Natural killer cell (primary cell): ENCODE data around the gene KCNC4. TPM values are rescaled to one million over a fixed set of nuclear protein-coding genes. Genes with fewer than 3 reads are reported as not detected.

Source experiments
- ATAC-seq, 3 donors: fragments of 150-1000 bp in 2 of 3; fragments of 200-7000 bp in 1 of 3; cut with Tn5 transposase; 1 replicate in 1 of 3; 2 replicates in 2 of 3; pipeline ENCODE4 v1.10.0; 2021; ENCODE audit warnings: mild to moderate bottlenecking in 2 of 3, moderate library complexity in 2 of 3
- DNase-seq, 2 donors: peaks; one replicate each; pipeline versions ENCODE4 v3.0.0 to v3.0.0-alpha.2; 2013 to 2021; ENCODE audit warnings: mixed read lengths in 1 of 2
- H3K27ac ChIP-seq: one replicate; pipeline ENCODE4 v1.5.1; 2013; ENCODE audit warnings: mild to moderate bottlenecking, low read length
- H3K27me3 ChIP-seq: one replicate; pipeline ENCODE4 v1.6.1; 2013; ENCODE audit warnings: low read length; ENCODE audit not compliant: control insufficient read depth, insufficient read depth
- H3K36me3 ChIP-seq: one replicate; pipeline ENCODE4 v1.6.1; 2013; ENCODE audit warnings: low read length; ENCODE audit not compliant: control insufficient read depth, insufficient read depth
- H3K4me1 ChIP-seq: one replicate; pipeline ENCODE4 v1.6.1; 2013; ENCODE audit warnings: low read length; ENCODE audit not compliant: control insufficient read depth, insufficient read depth
- H3K4me3 ChIP-seq: one replicate; pipeline ENCODE4 v1.5.1; 2013; ENCODE audit warnings: low read length
- H3K9me3 ChIP-seq: one replicate; pipeline ENCODE4 v1.6.1; 2013; ENCODE audit warnings: low read length; ENCODE audit not compliant: control insufficient read depth, insufficient read depth
- H3K27ac Mint-ChIP-seq, 2 donors: one replicate each; pipeline ENCODE4 v1.8.0; 2022; ENCODE audit warnings: mild to moderate bottlenecking in 2 of 2, mixed read lengths in 2 of 2, moderate library complexity in 1 of 2
- H3K27me3 Mint-ChIP-seq, 2 donors: one replicate each; pipeline ENCODE4 v1.8.0; 2022; ENCODE audit warnings: low read depth in 2 of 2, mixed read lengths in 2 of 2
- H3K36me3 Mint-ChIP-seq: one replicate; pipeline ENCODE4 v1.8.0; 2022; ENCODE audit warnings: mixed read lengths
- H3K4me1 Mint-ChIP-seq, 2 donors: one replicate each; pipeline ENCODE4 v1.8.0; 2022; ENCODE audit warnings: mixed read lengths in 2 of 2
- H3K4me3 Mint-ChIP-seq: one replicate; pipeline ENCODE4 v1.8.0; 2022; ENCODE audit warnings: mild to moderate bottlenecking, moderate library complexity, mixed read lengths
- H3K9me3 Mint-ChIP-seq, 2 donors: one replicate each; pipeline ENCODE4 v1.8.0; 2022; ENCODE audit warnings: mixed read lengths in 2 of 2
- CTCF ChIP-seq: fragments of 200-600 bp; IDR thresholded peaks from one replicate; pipeline ENCODE4 v1.8.0; 2022; ENCODE audit warnings: antibody characterized with exemption
- WGBS: methylation state at CpG from one replicate; pipeline ENCODE4 v1.1.7; 2013; ENCODE audit warnings: missing lambda C conversion rate; ENCODE audit not compliant: insufficient coverage; 5-methylcytosine and 5-hydroxymethylcytosine counted together
- intact Hi-C: fragments of 100-400 bp; cut with micrococcal nuclease; formaldehyde crosslinking; loops from one replicate; pipeline ENCODE4 v1.14.2; 2022
- total RNA-seq, 4 donors: library from RNA; stranded (reverse); fragments of 120-200 nt in 1 of 4; gene quantifications; one replicate each; pipeline versions ENCODE4 v1.2.3 to v1.2.4, GENCODE V29; 2013 to 2022

The KCNC4 gene
- total RNA-seq, 3 donors from 2014 or later (not counting 1 experiment from before 2014, with no cell fraction given) = 2.5 to 3.9 (median 3.3) TPM

- intact Hi-C loops = no loop called here
- H3K27ac ChIP-seq = no peak overlapping the region
- Mint-ChIP-seq H3K4me1 (peaks cover 10 to 11% of the 10 kb centered on the region in 2 donors), H3K9me3 (no peaks in the 10 kb centered on the region), H3K27me3 (no peaks in the 10 kb centered on the region), H3K27ac (no peak overlapping the region), H3K4me3 (no peak overlapping the region), H3K36me3 (no peaks in the 10 kb centered on the region)
- no peak for DNase-seq
- H3K36me3 ChIP-seq = no peaks in the 10 kb centered on the region
- H3K4me1 ChIP-seq = peaks cover 7% of the 10 kb centered on the region
- no peak for ATAC-seq
- H3K9me3 ChIP-seq = no peaks in the 10 kb centered on the region
- no peak for TF ChIP-seq CTCF
- H3K27me3 ChIP-seq = no peaks in the 10 kb centered on the region
- WGBS = no CpG with 5 or more reads among the region's 2 CpGs
- no peak overlapping the region for H3K4me3 ChIP-seq
Observed at GRCh38 chr1:110200190-110200589, 9.9 kb upstream of the KCNC4 start.

- 86% methylated on average over 12 of the region's 14 CpGs for WGBS
- no peaks in the 10 kb centered on the region for H3K27me3 ChIP-seq
- ATAC-seq (no peak), DNase-seq (no peak)
- no peak for TF ChIP-seq CTCF
- Mint-ChIP-seq H3K4me1 (peaks cover 10 to 11% of the 10 kb centered on the region in 2 donors), H3K9me3 (no peaks in the 10 kb centered on the region), H3K27me3 (no peaks in the 10 kb centered on the region), H3K27ac (no peak overlapping the region), H3K4me3 (no peak overlapping the region), H3K36me3 (no peaks in the 10 kb centered on the region)
- H3K27ac ChIP-seq = no peak overlapping the region
- intact Hi-C loops = no loop called here
- H3K4me1 ChIP-seq = peaks cover 7% of the 10 kb centered on the region
- no peaks in the 10 kb centered on the region for H3K9me3 ChIP-seq
- no peak overlapping the region for H3K4me3 ChIP-seq
- no peaks in the 10 kb centered on the region for H3K36me3 ChIP-seq
Observed at GRCh38 chr1:110200666-110201065, 9.4 kb upstream of the KCNC4 start.

- no peak for TF ChIP-seq CTCF
- H3K27me3 Mint-ChIP-seq = no peaks in the 10 kb centered on the region
- Histone ChIP-seq H3K4me3 (no peak overlapping the region), H3K27me3 (no peaks in the 10 kb centered on the region), H3K36me3 (no peaks in the 10 kb centered on the region), H3K4me1 (peaks cover 7% of the 10 kb centered on the region), H3K9me3 (no peaks in the 10 kb centered on the region), H3K27ac (no peak overlapping the region)
- no peak for DNase-seq
- peaks cover 10 to 11% of the 10 kb centered on the region in 2 donors for H3K4me1 Mint-ChIP-seq
- intact Hi-C loops = no loop called here
- WGBS = 90% methylated on average over 10 of the region's 10 CpGs
- H3K36me3 Mint-ChIP-seq = no peaks in the 10 kb centered on the region
- H3K4me3 Mint-ChIP-seq = no peak overlapping the region
- H3K27ac Mint-ChIP-seq = no peak overlapping the region
- ATAC-seq = no peak
- H3K9me3 Mint-ChIP-seq = no peaks in the 10 kb centered on the region
Observed at GRCh38 chr1:110201157-110201825, 8.8 kb upstream of the KCNC4 start.
